RWPE2 (cell line): ENCODE measurements around the gene RAD23B.

Experiments used
- ATAC-seq: fragments of 200-7000 bp; cut with Tn5 transposase; 3 replicates; pipeline ENCODE4 v1.9.1; 2021; ENCODE audit warnings: low read depth
- DNase-seq: peaks from one replicate; pipeline ENCODE4 v3.0.0-alpha.2; 2020; ENCODE audit warnings: low spot score
- H3K27ac ChIP-seq: fragments of 450-650 bp; 2 replicates; pipeline ENCODE4 v1.5.1; 2017; ENCODE audit warnings: mild to moderate bottlenecking; ENCODE audit not compliant: poor library complexity, severe bottlenecking
- H3K27me3 ChIP-seq: fragments of 250-450 bp; sonication (Bioruptor Pico); 2 replicates; pipeline ENCODE4 v1.5.1; 2021; ENCODE audit warnings: mild to moderate bottlenecking, moderate library complexity; ENCODE audit not compliant: insufficient read depth, poor library complexity, severe bottlenecking
- H3K36me3 ChIP-seq: fragments of 250-450 bp; sonication (Bioruptor Pico); 2 replicates; pipeline ENCODE4 v1.5.1; 2020; ENCODE audit warnings: low read depth, mild to moderate bottlenecking, moderate library complexity
- H3K4me1 ChIP-seq: fragments of 250-450 bp; sonication (Bioruptor Pico); 2 replicates; pipeline ENCODE4 v1.5.1; 2021; ENCODE audit warnings: mild to moderate bottlenecking, moderate library complexity; ENCODE audit not compliant: insufficient read depth, poor library complexity, severe bottlenecking
- H3K4me3 ChIP-seq: fragments of 250-450 bp; sonication (Bioruptor Pico); 2 replicates; pipeline ENCODE4 v1.5.1; 2021; ENCODE audit warnings: mild to moderate bottlenecking, moderate library complexity; ENCODE audit not compliant: severe bottlenecking
- H3K9me3 ChIP-seq: fragments of 250-450 bp; sonication (Bioruptor Pico); 2 replicates; pipeline ENCODE4 v1.5.1; 2021; ENCODE audit warnings: mild to moderate bottlenecking, moderate library complexity; ENCODE audit not compliant: severe bottlenecking
- CTCF ChIP-seq: fragments of 450-650 bp; IDR thresholded peaks from one replicate; pipeline ENCODE4 v1.5.1; 2017; ENCODE audit warnings: mild to moderate bottlenecking, moderate library complexity; ENCODE audit not compliant: poor library complexity, severe bottlenecking

The RAD23B gene

GRCh38 chr9:107378006-107378405 is 94.9 kb downstream of the RAD23B start:
- DNase-seq (no peak), ATAC-seq (no peak)
- Histone ChIP-seq H3K27ac (no peak overlapping the region), H3K4me1 (no peaks in the 10 kb centered on the region), H3K27me3 (no peaks in the 10 kb centered on the region), H3K36me3 (no peaks in the 10 kb centered on the region), H3K9me3 (no peaks in the 10 kb centered on the region), H3K4me3 (no peak overlapping the region)
- TF ChIP-seq CTCF = no peak
